GM19468 (cell line): ENCODE data around the gene RANBP17.
"Not testable (repeated sequence)": the region's sequence is repeated elsewhere in the genome, so short reads cannot be mapped to it uniquely, and the experiment has no call there.

Source experiments
- ATAC-seq: cut with Tn5 transposase; IDR thresholded peaks from one replicate; pipeline ENCODE4 v1.9.1; 2021; ENCODE audit warnings: mild to moderate bottlenecking, moderate library complexity, moderate number of reproducible peaks; ENCODE audit not compliant: unreplicated experiment; ENCODE audit errors: extremely low read depth

RANBP17 gene

DNA sequence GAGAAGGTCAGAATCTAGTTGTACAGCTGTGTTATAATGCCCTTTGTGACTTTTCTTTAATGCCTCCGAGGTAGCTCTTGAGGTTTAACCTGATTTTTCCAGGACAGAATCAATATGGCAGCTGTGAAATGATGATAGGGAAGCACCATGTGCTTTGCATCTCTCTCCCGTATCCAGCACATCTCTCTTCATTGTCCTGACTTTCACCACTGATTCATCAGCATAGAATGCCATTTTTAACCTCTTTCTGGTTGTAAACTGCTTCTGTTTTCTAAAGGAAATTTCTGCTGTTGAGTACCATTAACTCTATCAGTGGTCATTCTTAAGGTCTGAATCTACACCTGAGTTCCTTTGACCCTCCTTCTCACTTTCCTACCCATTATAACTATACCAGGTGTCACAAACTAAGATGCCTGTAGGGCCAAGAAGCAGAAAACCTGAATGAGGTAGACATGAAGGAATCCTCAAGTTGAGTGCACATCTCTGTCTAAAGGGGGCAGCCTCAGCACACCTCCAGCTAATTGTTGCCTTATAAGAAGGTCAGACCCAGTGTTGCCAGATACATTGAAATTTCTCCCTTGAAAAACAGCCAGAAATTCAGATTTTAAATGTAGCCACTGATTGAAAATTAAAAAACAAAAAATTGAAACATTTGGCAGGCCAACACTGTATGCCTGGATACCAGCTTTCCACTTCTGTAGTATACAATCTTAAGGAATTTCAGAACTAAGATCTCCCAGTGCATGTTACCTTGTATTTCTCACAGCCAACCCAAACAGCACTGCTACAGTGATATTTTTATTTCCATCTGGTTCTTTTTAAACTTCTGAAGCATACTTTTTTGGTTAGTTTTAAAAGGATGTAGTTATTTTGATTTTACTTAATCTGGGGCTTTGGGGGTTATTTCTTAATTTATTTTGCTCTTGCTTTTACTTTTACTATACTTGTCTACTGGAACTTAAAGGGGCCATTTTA lies 411.5 kb downstream of the RANBP17 start:
- no peak for ATAC-seq

DNA sequence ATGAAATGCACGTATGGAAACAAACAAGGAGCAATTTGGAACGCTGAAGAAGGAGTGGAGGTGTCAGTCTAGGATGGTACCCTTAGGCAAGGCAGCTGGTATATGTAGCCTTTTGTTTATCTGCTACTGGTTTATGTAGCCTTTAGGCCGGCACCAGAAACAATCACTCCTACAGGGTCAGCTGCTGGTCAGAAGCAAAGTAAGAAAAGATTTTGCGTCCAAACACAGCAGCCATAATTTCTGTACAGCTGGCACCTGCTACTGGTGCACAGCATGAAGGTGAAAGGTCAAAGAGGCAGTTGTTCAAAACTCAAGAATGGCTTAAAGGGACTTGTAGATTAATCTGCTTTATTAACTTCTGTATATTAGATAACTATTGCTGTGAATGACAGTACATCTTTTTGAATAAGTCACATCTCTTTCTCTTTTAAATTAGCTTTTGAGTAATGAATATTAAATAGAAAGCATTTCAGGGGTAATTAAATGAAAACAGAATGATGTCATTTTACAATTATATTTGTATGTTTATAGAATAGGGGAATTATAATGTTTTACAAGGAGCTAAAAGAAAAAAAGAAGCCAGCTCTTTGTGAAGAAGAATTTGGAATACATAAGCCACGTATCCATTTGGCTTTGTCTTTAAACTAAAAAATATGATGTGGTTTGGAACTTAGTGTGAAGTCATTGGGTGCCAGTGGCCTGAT lies 414.2 kb downstream of the RANBP17 start:
- ATAC-seq, result no peak

- no peak for ATAC-seq
These were observed 421.9 kb downstream of the RANBP17 start for GRCh38 chr5:171283753-171284152.

DNA sequence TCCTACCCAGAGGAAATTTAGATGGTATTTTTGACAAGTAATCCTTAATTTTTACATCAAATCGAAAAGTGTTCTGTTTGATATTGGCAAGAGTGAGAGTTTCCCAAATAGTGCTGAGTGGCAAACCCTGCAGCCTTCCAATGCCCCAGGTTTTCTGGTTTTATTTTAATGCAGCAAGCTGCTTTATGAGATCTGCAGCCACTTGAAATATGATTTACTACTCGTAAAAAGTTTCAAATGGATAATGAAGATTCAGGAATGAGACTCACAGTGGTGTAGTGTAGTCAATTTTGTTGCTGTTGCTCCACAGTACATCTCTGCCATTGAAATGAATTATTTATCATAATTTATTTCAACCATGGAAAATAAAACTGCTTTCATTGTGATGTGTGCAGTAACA lies 423.6 kb downstream of the RANBP17 start:
- ATAC-seq, result no peak

- ATAC-seq, result no peak
These were observed 426.2 kb downstream of the RANBP17 start for GRCh38 chr5:171288066-171288465.

GRCh38 chr5:171291371-171291770 lies 429.6 kb downstream of the RANBP17 start:
- no peak for ATAC-seq

- ATAC-seq, result no peak
These were observed 433.5 kb downstream of the RANBP17 start for GRCh38 chr5:171295299-171295698.

- ATAC-seq, result no peak
These were observed 434.0 kb downstream of the RANBP17 start for GRCh38 chr5:171295801-171296200.

DNA sequence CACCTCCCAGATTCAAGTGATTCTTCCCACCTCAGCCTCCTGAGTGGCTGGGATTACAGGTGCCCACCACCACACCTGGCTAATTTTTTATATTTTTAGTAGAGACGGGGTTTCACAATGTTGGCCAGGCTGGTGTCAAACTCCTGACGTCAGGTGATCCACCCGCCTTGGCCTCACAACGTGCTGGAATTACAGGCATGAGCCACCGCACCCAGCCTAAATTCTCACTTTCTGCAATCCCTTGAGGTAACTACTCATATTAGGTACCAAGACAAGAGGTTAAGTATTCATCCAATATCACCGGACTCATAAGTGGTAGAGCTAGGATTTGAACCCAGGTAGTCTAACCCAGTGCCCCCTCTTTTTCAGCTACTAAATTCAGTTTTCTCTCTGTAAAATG lies 436.1 kb downstream of the RANBP17 start:
- not testable (repeated sequence) for ATAC-seq

- ATAC-seq, result no peak
These were observed 437.4 kb downstream of the RANBP17 start for GRCh38 chr5:171299228-171299627.

DNA sequence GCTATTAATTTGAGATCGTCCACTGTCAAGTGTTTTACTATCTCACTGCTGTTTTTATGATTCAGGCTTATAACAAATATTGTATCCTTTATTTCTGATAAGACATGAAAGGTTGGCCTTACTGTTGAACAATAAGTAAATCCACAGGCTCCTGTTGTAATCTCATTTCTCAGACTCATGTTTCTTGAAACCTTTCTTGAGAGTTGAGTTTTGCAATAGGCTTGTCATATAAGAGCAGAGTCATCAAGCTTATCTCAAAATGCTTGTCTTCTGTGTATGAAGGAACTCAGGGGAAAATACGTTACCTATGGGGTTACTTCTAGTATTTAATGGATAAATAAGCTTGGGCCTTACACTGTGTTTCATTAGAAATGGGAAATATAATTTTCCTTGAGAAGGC lies 438.0 kb downstream of the RANBP17 start:
- no peak for ATAC-seq

DNA sequence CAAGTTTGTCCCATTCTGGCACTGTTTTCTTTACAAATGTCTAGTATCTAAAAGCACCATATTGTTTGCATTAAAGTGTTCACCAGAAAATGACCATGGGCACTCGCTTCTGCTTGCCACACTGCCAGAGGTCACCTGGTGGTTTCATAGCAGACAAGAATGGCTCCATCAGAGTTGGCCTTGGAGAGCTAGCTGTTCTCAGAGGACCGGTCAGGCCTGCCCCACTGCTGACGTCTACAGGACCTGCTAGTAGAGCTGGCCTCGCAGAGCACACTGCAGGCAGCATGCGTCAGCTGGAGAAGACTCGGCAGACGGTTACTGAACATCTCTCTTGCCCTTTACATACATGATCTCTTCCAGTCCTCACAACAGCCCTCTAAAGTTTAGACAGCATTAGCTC lies 438.5 kb downstream of the RANBP17 start:
- no peak for ATAC-seq

GRCh38 chr5:171306166-171306565 lies 444.3 kb downstream of the RANBP17 start:
- no peak for ATAC-seq

DNA sequence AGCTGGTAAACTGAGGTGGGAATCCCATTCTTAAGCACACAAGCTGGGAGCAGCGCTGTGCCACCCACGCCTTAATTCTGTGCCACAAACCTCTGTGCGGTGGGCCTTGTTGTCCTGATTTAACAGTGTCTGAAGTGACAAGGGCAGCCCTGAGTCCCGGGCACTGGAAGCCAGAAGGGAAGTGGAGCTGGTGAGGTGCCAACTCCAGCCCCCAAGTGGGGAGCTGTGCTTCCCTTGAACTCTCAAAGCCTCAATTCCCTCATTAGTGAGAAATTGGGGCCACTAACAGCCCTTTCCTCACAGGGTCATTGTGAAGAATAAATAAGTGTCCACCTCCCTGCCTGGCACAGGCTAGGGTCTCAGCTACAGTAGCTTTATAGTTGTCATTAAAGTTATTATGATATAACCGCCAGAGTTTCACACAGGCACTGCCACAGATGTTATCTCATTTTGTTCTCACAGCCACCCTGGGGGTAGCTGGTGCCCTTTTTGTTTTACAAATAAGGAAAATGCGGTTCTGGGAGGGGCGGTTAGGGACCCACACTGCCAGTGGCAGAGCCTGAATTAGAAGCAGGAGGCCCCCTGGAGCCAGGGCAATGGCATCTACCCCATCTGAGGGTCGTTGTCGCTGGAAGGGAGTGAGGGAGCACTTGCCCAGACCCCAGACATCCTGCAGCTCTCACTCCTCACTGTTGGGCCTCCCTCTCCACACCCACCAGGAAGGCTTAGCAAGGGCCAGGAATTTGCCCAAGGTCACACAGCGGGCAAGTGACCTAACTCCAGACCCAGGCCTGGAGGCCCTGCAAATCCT lies 445.2 kb downstream of the RANBP17 start:
- no peak for ATAC-seq

- no peak for ATAC-seq
These were observed 446.1 kb downstream of the RANBP17 start for GRCh38 chr5:171307789-171308452.

DNA sequence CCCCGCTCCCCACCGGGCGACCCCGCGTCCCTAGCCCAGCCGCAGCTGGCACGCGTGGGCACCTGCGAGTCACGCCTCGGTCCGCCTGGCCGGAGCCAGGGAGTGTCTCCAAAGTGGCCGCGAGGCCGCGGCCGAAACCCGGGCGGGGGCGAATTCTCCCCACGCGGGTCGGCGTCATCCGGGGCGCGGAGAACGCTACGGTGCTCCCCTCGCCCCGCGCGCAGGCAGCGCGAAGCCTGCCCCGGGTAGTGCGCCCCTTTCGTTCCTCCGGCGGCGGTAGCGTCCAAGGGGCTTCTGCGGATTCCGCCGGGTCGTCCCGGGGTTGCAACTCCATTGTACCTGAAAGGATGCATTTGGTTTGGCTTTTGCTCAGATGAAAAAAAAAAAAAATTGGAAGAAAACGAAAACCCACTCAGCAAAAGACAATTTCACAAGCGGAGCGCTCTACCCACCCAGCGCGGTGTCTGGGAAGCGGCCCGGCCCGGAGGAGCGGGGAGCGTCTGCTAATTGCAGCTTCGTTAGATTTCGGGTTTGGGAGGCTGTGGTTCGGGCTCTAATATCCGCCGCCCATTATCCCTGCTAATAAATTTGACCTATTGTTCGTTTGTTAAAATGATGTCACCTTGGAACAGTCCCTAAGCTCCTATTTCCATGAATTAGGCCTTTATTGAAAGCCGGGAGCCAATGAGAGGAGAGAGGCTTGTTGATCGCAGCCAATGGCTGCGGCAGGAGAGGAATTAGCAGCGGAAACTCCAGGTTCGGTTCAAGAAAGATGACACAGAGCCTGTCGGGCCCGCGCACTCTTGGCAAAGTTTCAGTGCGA lies 446.8 kb downstream of the RANBP17 start, which contains the start of gene TLX3:
Gene TLX3, plus strand, starts transcription at position 796 of the 823 bp plus-strand sequence. CDS start 118 bp downstream, outside the sequence.
- ATAC-seq, result no peak

- no peak for ATAC-seq
These were observed 447.7 kb downstream of the RANBP17 start for GRCh38 chr5:171309276-171310211.
